GM03348 (cell line): ENCODE data around the gene CDH23.
A peak's percentile ranks its signal among the peaks of the same experiment; 100 is the strongest.

Experiments used
- DNase-seq: peaks from one replicate; pipeline ENCODE4 v3.0.0; 2012; ENCODE audit warnings: low spot score

Gene CDH23

GRCh38 chr10:71757399-71757922 lies 360.7 kb downstream of the CDH23 start:
- DNase-seq = no peak

- no peak for DNase-seq
Observed at GRCh38 chr10:71761105-71761511, 364.4 kb downstream of the CDH23 start.

GRCh38 chr10:71761541-71762113 lies 364.9 kb downstream of the CDH23 start:
- no peak for DNase-seq

DNA sequence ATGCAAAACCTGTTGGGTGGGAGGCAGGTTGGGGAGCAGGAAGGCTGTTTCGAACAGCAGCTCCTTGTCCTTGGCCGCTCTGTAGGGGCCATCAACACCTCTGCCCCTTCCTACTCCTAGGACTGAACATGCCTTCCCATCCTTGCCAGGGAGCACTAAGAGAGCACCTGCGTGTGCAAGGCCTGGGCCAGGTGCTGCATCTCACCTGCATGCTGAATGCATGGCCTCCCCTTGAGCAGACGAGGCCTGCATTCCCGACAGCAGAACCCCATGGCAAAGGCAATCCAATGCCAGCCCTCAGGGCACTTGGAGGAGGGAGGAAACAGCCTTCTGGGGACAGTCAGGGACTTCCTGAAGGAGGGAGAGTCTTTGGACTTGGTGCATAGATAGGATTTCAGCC lies 365.6 kb downstream of the CDH23 start:
- no peak for DNase-seq

DNA sequence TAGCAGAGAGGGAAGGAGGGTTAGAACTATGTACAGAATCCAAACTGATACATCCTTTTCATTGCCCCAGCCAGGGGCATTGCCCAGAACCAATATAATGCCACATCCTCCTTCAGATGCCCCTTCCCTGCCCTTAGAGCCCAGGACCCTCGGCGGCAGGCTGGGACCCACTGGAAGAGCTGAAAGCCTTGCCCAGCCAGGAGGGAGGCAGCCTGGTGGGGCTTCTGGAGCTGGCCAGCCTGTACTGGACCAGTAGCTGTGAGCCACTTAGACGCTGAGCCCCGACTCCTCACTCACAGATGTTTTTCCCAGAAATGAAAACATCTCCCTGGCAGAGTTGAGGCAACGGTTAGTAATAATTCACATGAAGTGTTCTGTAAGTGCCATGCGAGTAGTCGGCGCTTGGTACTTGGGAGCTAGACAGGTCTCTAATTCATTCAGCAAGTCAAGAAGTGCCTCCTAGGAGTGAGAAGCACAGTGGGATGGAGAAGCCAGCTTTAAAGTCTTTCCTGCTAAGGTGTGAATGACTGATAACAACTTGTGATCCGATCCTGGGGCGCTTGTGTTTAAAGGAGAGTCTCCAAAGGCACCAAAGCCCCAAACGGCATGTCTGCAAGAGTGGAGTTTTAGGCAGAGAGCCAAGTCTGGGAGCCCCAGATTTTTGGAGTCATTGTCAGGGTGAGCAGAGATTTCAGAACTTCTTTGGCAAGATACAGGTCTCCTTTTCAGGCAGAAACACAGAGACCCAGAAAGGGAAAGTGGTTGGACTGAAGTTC lies 366.8 kb downstream of the CDH23 start:
- DNase-seq = peak; percentile 44

GRCh38 chr10:71765176-71765904 lies 368.6 kb downstream of the CDH23 start:
- peak; percentile 57 for DNase-seq

- DNase-seq = no peak
Observed at GRCh38 chr10:71765906-71766716, 369.4 kb downstream of the CDH23 start.

GRCh38 chr10:71766717-71767419 lies 370.1 kb downstream of the CDH23 start:
- DNase-seq = peak; percentile 91

GRCh38 chr10:71767420-71768035 lies 370.8 kb downstream of the CDH23 start:
- no peak for DNase-seq

DNA sequence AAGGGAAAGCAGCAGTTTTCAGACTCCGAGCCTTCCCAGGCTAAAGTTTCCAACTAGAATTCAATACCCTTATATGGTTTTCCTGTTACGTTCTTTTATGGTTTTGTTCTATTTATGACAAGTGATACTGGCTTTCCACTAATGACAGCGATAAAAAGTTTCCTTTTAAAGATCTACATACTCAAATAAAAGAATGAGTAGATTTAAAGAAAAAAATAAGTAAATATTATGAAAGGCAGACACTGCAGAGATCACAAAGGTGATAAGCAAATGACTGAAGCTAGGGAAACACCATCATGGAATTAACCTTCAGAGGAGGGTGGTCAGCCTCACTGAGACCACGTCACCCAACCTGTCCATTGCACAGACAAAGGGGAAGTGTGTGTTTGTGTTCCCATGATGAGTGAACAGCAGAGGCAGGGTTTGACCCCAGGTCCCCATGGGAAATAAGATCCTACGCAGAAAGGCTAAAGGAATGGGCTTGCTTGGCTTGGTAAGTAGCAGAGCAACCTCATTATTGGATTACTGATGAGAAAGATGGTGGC lies 372.6 kb downstream of the CDH23 start:
- DNase-seq = no peak

DNA sequence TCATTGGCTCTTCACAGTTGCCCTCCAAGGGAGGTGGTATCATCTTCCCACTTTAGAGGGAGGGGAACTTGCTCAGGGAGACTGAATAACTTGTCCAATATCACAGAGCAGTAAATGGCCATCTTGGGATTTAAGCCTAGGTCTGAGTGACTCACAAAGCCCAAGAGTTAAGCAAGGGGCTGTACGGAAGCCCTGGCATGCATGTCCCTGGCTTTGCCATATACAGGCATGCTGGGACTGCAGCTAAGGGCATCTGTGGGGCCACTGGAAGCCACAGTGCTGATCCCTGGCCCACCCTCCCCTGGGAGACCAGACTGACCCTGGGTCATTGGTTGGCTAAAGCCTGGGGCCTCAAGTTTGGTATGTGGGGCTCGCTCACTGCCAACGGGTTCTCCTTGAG lies 373.5 kb downstream of the CDH23 start:
- DNase-seq = peak; percentile 55

- no peak for DNase-seq
Observed at GRCh38 chr10:71770789-71771188, 374.1 kb downstream of the CDH23 start.

GRCh38 chr10:71771204-71771603 lies 374.5 kb downstream of the CDH23 start:
- no peak for DNase-seq

GRCh38 chr10:71771821-71772617 lies 375.3 kb downstream of the CDH23 start:
- peak; percentile 88 for DNase-seq

DNA sequence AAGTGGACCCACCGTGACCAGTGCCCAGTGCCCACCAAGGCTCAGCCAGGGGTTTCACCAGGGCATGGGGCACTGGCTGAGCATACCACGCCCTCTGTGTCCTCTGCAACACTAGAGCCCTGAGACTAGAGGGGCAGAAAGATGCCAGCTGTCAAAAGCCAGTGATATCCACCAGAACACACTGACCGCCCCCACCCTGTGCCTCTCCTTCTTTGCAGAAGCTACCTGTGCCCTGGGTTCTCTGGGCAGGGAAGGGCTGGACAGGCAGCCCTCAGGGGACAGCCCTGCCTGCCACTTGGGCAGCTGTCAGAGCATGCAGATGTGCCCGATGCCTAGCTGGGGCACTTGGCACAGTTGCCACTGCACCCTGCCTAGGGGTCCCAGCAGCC lies 376.1 kb downstream of the CDH23 start:
- DNase-seq = no peak

GRCh38 chr10:71773221-71773971 lies 376.7 kb downstream of the CDH23 start, which contains the start of gene VSIR:
Gene VSIR, minus strand, starts transcription at chr10:71773520. Its CDS starts 81 bp downstream, at chr10:71773439.
- DNase-seq = peak; percentile 98

GRCh38 chr10:71774916-71775702 lies 378.4 kb downstream of the CDH23 start:
- DNase-seq = no peak

DNA sequence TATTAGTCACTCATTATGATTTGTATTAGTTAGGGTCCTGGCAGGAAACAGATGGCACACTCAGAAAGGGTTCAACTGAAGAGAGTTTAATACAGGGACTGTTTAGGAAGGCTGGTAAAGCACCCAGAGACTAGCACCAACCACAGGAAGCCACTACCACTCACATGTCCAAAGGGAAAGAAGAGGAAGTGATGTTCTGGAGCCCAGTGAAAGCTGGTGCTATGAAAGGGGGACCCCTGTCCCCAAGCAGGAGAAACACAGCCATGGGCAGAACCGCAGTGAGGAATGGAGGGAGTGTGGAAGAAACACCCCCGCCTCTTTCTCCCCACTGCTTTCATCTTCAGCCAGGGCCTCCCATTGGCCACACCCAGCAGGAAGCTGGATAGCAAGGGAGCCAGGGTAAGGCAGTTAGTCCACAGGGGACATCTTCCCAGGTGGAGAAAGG lies 379.8 kb downstream of the CDH23 start:
- DNase-seq = no peak
